A549 (cell line): ENCODE data around the gene FBLN7.

Experiments
- BHLHE40 ChIP-seq: IDR thresholded peaks from 2 replicates; pipeline ENCODE4 v1.6.1; 2012; ENCODE audit warnings: low read depth, low read length, inconsistent platforms
- CHD2 ChIP-seq: fragments of 150-350 bp; IDR thresholded peaks from 2 replicates; pipeline ENCODE4 v1.6.1; 2014; ENCODE audit warnings: low read length; ENCODE audit not compliant: partially characterized antibody
- CTCF ChIP-seq: fragments of >200 bp; sonication (Bioruptor Twin); formaldehyde crosslinking; IDR thresholded peaks from 3 replicates; pipeline ENCODE4 v1.5.1; 2016
- EHMT2 ChIP-seq: fragments of 200-600 bp; sonication (generic); IDR thresholded peaks from 2 replicates; pipeline ENCODE4 v1.6.1; 2016; ENCODE audit warnings: antibody characterized with exemption, low read depth, mild to moderate bottlenecking, moderate library complexity
- FOXS1 ChIP-seq: fragments of 250-450 bp; sonication (Bioruptor Pico); IDR thresholded peaks from 2 replicates; pipeline ENCODE4 v1.5.0; 2020; ENCODE audit warnings: mild to moderate bottlenecking, moderate library complexity
- HMGXB4 ChIP-seq: fragments of 250-450 bp; sonication (Bioruptor Pico); IDR thresholded peaks from 2 replicates; pipeline ENCODE4 v1.5.0; 2021; ENCODE audit warnings: mild to moderate bottlenecking, moderate library complexity, borderline replicate concordance
- MAX ChIP-seq: IDR thresholded peaks from 2 replicates; pipeline ENCODE4 v1.6.1; 2012
- MAZ ChIP-seq: fragments of 150-350 bp; IDR thresholded peaks from 2 replicates; pipeline ENCODE4 v1.6.1; 2014; ENCODE audit warnings: antibody characterized with exemption, low read depth, low read length, borderline replicate concordance
- POLR2A ChIP-seq: IDR thresholded peaks from 2 replicates; pipeline ENCODE4 v1.6.1; 2012; ENCODE audit warnings: mild to moderate bottlenecking, low read length
- RAD21 ChIP-seq, 2 experiments: fragments of >200 bp in 1 of 2; sonication (Bioruptor Twin) in 1 of 2; formaldehyde crosslinking in 1 of 2; IDR thresholded peaks in 1 of 2; conservative IDR thresholded peaks in 1 of 2; 2 replicates in 1 of 2; 3 replicates in 1 of 2; pipeline ENCODE4 v1.6.1; 2012 to 2018; ENCODE audit warnings: inconsistent platforms in 1 of 2
- REST ChIP-seq: fragments of 200-600 bp; sonication (generic); IDR thresholded peaks from 2 replicates; pipeline ENCODE4 v1.6.1; 2016; ENCODE audit warnings: antibody characterized with exemption, mild to moderate bottlenecking, moderate library complexity

- no peak for TF ChIP-seq REST
- TF ChIP-seq RAD21 (conservative IDR thresholded peaks at IDR 0.05 in 1 of 2, IDR thresholded peaks at IDR 0.05 in 1 of 2), result no peak
- no peak for TF ChIP-seq BHLHE40
- TF ChIP-seq CTCF, result no peak
- no peak for TF ChIP-seq CHD2
- no peak for TF ChIP-seq MAX
- no peak for TF ChIP-seq HMGXB4 (CRISPR knock-in tag)
- TF ChIP-seq POLR2A, result no peak
- no peak for TF ChIP-seq MAZ
- no peak for TF ChIP-seq FOXS1 (CRISPR knock-in tag)
- no peak for TF ChIP-seq EHMT2
Observed at GRCh38 chr2:112175958-112176573, 37.9 kb downstream of the FBLN7 start.
